Measurements from ENCODE around the gene ZDHHC9. TPM values are rescaled to one million over a fixed set of nuclear protein-coding genes. Genes with fewer than 3 reads are reported as not detected.

The ZDHHC9 gene
- total and polyA plus RNA-seq, 9 of the 15 experiments (the other 6 are each of a cell fraction or from before 2014, with no cell fraction given) = 6.8 to 22.4 (median 9.1) TPM

GRCh38 chrX:129784371-129784770, 59.3 kb downstream of the ZDHHC9 start (continued):
- TF ChIP-seq, protein P1, sequence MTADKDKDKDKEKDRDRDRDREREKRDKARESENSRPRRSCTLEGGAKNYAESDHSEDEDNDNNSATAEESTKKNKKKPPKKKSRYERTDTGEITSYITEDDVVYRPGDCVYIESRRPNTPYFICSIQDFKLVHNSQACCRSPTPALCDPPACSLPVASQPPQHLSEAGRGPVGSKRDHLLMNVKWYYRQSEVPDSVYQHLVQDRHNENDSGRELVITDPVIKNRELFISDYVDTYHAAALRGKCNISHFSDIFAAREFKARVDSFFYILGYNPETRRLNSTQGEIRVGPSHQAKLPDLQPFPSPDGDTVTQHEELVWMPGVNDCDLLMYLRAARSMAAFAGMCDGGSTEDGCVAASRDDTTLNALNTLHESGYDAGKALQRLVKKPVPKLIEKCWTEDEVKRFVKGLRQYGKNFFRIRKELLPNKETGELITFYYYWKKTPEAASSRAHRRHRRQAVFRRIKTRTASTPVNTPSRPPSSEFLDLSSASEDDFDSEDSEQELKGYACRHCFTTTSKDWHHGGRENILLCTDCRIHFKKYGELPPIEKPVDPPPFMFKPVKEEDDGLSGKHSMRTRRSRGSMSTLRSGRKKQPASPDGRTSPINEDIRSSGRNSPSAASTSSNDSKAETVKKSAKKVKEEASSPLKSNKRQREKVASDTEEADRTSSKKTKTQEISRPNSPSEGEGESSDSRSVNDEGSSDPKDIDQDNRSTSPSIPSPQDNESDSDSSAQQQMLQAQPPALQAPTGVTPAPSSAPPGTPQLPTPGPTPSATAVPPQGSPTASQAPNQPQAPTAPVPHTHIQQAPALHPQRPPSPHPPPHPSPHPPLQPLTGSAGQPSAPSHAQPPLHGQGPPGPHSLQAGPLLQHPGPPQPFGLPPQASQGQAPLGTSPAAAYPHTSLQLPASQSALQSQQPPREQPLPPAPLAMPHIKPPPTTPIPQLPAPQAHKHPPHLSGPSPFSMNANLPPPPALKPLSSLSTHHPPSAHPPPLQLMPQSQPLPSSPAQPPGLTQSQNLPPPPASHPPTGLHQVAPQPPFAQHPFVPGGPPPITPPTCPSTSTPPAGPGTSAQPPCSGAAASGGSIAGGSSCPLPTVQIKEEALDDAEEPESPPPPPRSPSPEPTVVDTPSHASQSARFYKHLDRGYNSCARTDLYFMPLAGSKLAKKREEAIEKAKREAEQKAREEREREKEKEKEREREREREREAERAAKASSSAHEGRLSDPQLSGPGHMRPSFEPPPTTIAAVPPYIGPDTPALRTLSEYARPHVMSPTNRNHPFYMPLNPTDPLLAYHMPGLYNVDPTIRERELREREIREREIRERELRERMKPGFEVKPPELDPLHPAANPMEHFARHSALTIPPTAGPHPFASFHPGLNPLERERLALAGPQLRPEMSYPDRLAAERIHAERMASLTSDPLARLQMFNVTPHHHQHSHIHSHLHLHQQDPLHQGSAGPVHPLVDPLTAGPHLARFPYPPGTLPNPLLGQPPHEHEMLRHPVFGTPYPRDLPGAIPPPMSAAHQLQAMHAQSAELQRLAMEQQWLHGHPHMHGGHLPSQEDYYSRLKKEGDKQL (CRISPR knock-in tag; IDR thresholded peaks at IDR 0.05; ENCODE audit: borderline replicate concordance) = no peak
- TF ChIP-seq EHMT2 (IDR thresholded peaks at IDR 0.05) (no peak), CBX3 (IDR thresholded peaks at IDR 0.05; ENCODE audit: borderline replicate concordance in 1 of 2, low read length in 2 of 2) (no peak), VEZF1 (CRISPR knock-in tag; IDR thresholded peaks at IDR 0.05) (no peak), TGIF2 (CRISPR knock-in tag; IDR thresholded peaks at IDR 0.05) (no peak), MEF2A (IDR thresholded peaks at IDR 0.05; ENCODE audit: control insufficient read depth, low read depth, low read length) (no peak), E2F3 (CRISPR knock-in tag; IDR thresholded peaks at IDR 0.05) (no peak)

Data from K562 (cell line).